ENCODE measurements around the gene BMP8B. TPM values are rescaled to one million over a fixed set of nuclear protein-coding genes. Genes with fewer than 3 reads are reported as not detected.

BMP8B gene
- total RNA-seq, 2 experiments from 2014 or later, result 0.06 TPM; not detected in 1

- Mint-ChIP-seq H3K9me3 (no peaks in the 10 kb centered on the region), H3K27me3 (peaks cover 38% of the 10 kb centered on the region), H3K36me3 (ENCODE audit: low read depth) (peaks cover 40% of the 10 kb centered on the region), H3K27ac (peak overlapping the region; percentile 87), H3K4me3 (peak overlapping the region; percentile 1), H3K4me1 (ENCODE audit: low read depth) (peaks cover 34% of the 10 kb centered on the region)
- H3K9me3 ChIP-seq (ENCODE audit: control insufficient read depth in 1 of 2, insufficient read depth in 1 of 2, low read length in 2 of 2), result peaks cover 0 to 4% of the 10 kb centered on the region in 2 experiments
- ATAC-seq (ENCODE audit: poor library complexity) (no peak), DNase-seq (peak in 1 of 14 experiments; percentile 42)
- no peak for TF ChIP-seq CTCF (IDR thresholded peaks at IDR 0.05)
- ChIA-PET CTCF (interaction anchor here (1.2 to 3.4 kb wide), 3 partner anchors 79 to 161 kb away, joined by 4 to 9 read pairs (median 5); partner anchors contain the start of gene PABPC4), POLR2A (interaction anchor here (0.9 to 2.3 kb wide), 9 partner anchors 9 to 1878 kb away, joined by 3 to 28 read pairs (median 4); partner anchors contain the start of genes CITED4, HPCAL4, MTF1 and PABPC4)
- H3K4me1 ChIP-seq (ENCODE audit: insufficient read depth, low read length), result peaks cover 21% of the 10 kb centered on the region
- H3K4me3 ChIP-seq (ENCODE audit: low read length), result no peak overlapping the region
- intact Hi-C loops (cut with DNase I, micrococcal nuclease), result loop anchor here in 1 of 2 experiments (5.0 kb wide), 1 partner anchor 300 kb away; no protein-coding TSS in a partner anchor
- H3K27ac ChIP-seq (ENCODE audit: low read depth in 1 of 2, low read length in 2 of 2), result no peak overlapping the region
- H3K36me3 ChIP-seq (ENCODE audit: insufficient read depth, low read length), result peaks cover 26% of the 10 kb centered on the region
- H3K27me3 ChIP-seq (ENCODE audit: control insufficient read depth in 1 of 2, insufficient read depth in 2 of 2, low read length in 2 of 2), result peaks cover 15 to 30% of the 10 kb centered on the region in 2 experiments
Observed at GRCh38 chr1:39737546-39738169, 51.0 kb downstream of the BMP8B start.

GRCh38 chr1:39735731-39736130 lies 52.9 kb downstream of the BMP8B start:
- no peak for DNase-seq
- POLR2A ChIA-PET, result interaction anchor here (1.0 kb wide), 1 partner anchor 304 kb away, joined by 3 read pairs; the partner anchor contains the start of gene CAP1
- Histone ChIP-seq H3K4me1 (ENCODE audit: insufficient read depth, low read length) (peaks cover 21% of the 10 kb centered on the region), H3K27ac (ENCODE audit: low read depth in 1 of 2, low read length in 2 of 2) (no peak overlapping the region), H3K36me3 (ENCODE audit: insufficient read depth, low read length) (peaks cover 6% of the 10 kb centered on the region), H3K9me3 (ENCODE audit: control insufficient read depth in 1 of 2, insufficient read depth in 1 of 2, low read length in 2 of 2) (peaks cover 0 to 4% of the 10 kb centered on the region in 2 experiments), H3K27me3 (ENCODE audit: control insufficient read depth in 1 of 2, insufficient read depth in 2 of 2, low read length in 2 of 2) (peaks cover 18 to 33% of the 10 kb centered on the region in 2 experiments), H3K4me3 (ENCODE audit: low read length) (no peak overlapping the region)
- H3K4me3 Mint-ChIP-seq, result no peak overlapping the region
- no peak for ATAC-seq (ENCODE audit: poor library complexity)
- no peaks in the 10 kb centered on the region for H3K9me3 Mint-ChIP-seq
- H3K27ac Mint-ChIP-seq, result no peak overlapping the region
- TF ChIP-seq CTCF (IDR thresholded peaks at IDR 0.05), result no peak
- peaks cover 22% of the 10 kb centered on the region for H3K4me1 Mint-ChIP-seq (ENCODE audit: low read depth)
- CTCF ChIA-PET, result interaction anchor here (1.2 kb wide), 1 partner anchor 16 kb away, joined by 5 read pairs; no protein-coding TSS in a partner anchor
- intact Hi-C loops (cut with DNase I, micrococcal nuclease), result loop anchor here in 1 of 2 experiments (5.0 kb wide), 1 partner anchor 302 kb away; no protein-coding TSS in a partner anchor
- H3K27me3 Mint-ChIP-seq, result peaks cover 50% of the 10 kb centered on the region
- H3K36me3 Mint-ChIP-seq (ENCODE audit: low read depth), result peaks cover 21% of the 10 kb centered on the region

- Histone ChIP-seq H3K36me3 (ENCODE audit: insufficient read depth, low read length) (no peaks in the 10 kb centered on the region), H3K4me3 (ENCODE audit: low read length) (no peak overlapping the region), H3K4me1 (ENCODE audit: insufficient read depth, low read length) (peaks cover 5% of the 10 kb centered on the region), H3K27me3 (ENCODE audit: control insufficient read depth in 1 of 2, insufficient read depth in 2 of 2, low read length in 2 of 2) (peaks cover 24 to 47% of the 10 kb centered on the region in 2 experiments), H3K9me3 (ENCODE audit: control insufficient read depth in 1 of 2, insufficient read depth in 1 of 2, low read length in 2 of 2) (peaks cover 0 to under 1% of the 10 kb centered on the region in 2 experiments), H3K27ac (ENCODE audit: low read depth in 1 of 2, low read length in 2 of 2) (no peak overlapping the region)
- no peak overlapping the region for H3K4me3 Mint-ChIP-seq
- DNase-seq (no peak), ATAC-seq (ENCODE audit: poor library complexity) (no peak)
- CTCF ChIA-PET, result no interaction called here
- H3K27me3 Mint-ChIP-seq, result peaks cover 76% of the 10 kb centered on the region
- TF ChIP-seq CTCF (IDR thresholded peaks at IDR 0.05), result no peak
- no peak overlapping the region for H3K27ac Mint-ChIP-seq
- POLR2A ChIA-PET, result no interaction called here
- no peaks in the 10 kb centered on the region for H3K9me3 Mint-ChIP-seq
- no peaks in the 10 kb centered on the region for H3K36me3 Mint-ChIP-seq (ENCODE audit: low read depth)
- H3K4me1 Mint-ChIP-seq (ENCODE audit: low read depth), result no peaks in the 10 kb centered on the region
- intact Hi-C loops (cut with DNase I, micrococcal nuclease), result no loop called here
Observed at GRCh38 chr1:39733161-39733560, 55.5 kb downstream of the BMP8B start.

All from CD4-positive, alpha-beta T cell (primary cell).